Stimulated activated CD4-positive, alpha-beta T cell treated with anti-CD3 and anti-CD28 coated beads, Interleukin-12 subunit alpha, Interleukin-12 subunit beta, amount 100 ng/mL, for 48 hours (primary cell): ENCODE results near the gene KIAA0930.

Experiments used
- DNase-seq, 3 donors: peaks; one replicate each; pipeline ENCODE4 v3.0.0-alpha.2; 2020; ENCODE audit warnings: low read depth in 2 of 3, low spot score in 1 of 3

KIAA0930 gene

DNA sequence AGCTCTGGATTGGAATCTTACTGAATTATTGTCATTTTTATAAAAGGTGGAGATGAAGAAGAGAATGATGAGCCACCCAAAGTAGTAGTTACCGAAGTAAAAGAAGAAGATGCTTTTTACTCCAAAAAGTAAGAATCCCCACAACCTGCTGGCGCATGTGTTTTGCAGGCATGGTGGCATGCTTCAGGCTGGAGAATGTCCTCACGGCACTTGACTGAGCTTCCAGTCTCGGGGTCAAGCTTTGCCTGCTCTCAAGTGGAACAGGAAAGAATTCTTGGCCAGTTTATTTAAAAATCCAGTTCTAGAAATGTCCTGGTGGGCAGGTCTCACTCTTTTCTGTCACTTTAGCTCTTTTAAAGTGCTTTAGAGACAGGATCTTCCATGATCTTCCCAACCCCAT is 59.5 kb downstream of the KIAA0930 start:
- no peak for DNase-seq

DNA sequence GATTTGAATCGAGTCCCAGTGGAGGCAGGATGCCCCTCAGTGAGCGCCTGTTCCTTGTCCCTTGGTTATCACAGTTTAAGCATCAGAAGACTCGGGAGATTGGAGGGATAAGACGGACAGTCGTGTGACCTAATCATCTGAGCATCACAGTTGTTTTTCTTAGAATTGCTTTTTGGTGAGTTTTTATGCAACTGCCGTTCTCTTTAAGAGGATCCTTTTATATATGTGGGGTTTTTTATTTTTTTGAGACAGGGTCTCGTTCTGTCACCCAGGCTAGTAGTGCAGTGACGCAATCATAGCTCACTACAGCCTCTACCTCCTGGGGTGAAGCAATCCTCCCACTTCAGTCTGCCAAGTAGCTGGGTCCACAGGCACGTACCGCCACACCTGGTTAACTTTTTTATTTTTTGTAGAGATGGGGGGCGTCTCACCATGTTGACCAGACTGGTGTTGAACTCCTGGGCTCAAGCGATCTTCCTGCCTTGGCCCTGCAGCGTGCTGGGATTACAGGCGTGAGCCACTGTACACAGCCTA is 60.5 kb downstream of the KIAA0930 start:
- no peak for DNase-seq

DNA sequence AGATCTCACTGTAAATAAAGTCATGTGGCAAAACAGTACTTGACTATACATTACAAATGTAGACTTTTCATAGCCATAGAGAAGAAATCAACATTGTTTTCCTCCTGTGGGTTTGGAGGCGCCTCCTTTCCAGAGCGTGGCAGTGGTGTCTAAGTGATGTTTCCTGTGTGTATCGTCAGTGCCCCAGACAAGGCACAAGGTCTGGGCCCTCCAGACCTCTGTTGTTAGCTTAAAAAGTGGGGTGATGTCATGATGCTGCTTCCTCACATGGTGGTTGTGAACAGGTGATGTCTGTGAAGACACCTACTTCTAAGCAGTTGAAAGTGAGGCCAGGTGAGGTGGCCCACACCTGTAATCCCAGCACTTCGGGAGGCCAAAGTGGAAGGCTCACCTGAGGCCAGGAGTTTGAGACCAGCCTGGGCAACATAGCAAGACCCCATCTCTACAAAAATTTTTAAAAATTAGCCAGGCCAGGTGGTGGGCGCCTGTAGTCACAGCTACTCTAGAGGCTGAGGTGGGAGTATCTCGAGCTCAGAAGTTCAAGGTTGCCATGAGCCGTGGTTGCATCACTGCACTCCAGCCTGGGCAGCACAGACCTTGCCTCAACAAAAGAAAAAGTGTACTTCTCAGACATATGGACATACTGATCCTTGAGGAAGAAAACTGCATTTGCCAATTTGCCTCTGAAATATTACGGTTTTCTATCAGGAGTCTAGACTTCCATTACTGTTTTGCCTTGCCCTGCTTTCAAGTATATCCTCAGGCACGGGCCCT is 61.2 kb downstream of the KIAA0930 start:
- no peak for DNase-seq

DNA sequence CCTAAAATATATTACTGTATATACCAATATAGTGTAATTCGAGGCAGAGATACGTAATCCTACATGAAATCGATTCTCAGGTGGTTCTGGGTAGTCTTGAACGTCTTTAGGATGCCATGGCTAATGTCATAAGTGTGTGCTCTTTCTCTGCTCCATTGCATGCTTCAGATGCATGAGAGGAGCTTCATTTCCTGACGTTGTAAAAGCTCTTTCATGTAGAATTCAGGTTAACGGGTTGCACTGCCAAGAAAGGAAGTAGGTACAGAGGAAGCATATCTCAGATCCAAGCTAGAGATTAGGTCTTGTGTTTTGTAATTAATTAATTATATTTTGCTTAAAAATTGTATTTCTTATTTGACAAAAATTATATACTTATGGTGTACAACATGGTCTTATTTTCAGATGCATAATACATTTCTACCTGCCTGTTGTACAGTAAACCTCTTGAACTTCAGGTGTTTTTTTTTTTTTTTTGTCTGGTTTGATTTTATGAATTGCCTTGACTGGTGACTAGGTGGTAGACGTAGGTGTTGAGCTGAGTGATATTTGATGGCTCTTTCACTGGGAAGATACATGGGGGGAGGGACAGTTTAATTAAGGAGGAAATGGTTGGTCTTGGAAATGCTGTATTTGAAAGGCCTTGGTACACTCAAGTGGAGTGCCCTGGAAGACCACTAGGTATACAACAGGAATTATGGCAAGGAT is 67.7 kb downstream of the KIAA0930 start:
- no peak for DNase-seq

DNA sequence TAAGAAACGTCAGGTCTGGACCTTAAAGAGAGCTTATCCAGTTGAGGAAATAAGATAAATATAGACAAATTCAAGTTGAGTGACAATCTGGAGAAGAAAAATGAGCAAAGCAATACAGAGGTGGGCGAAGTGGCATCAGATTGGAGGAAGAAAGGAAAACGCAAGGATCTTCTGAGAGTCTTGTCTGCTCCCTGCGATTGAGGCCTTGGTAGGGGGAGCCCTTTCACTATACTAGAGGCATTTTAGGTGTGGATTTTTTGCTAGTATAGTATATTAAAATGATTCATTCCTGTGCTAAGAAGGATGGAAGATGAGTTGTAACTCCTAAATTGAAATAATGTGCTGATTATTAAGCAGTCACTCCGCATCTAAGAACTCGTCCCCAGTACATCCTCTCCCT is 68.9 kb downstream of the KIAA0930 start:
- no peak for DNase-seq

DNA sequence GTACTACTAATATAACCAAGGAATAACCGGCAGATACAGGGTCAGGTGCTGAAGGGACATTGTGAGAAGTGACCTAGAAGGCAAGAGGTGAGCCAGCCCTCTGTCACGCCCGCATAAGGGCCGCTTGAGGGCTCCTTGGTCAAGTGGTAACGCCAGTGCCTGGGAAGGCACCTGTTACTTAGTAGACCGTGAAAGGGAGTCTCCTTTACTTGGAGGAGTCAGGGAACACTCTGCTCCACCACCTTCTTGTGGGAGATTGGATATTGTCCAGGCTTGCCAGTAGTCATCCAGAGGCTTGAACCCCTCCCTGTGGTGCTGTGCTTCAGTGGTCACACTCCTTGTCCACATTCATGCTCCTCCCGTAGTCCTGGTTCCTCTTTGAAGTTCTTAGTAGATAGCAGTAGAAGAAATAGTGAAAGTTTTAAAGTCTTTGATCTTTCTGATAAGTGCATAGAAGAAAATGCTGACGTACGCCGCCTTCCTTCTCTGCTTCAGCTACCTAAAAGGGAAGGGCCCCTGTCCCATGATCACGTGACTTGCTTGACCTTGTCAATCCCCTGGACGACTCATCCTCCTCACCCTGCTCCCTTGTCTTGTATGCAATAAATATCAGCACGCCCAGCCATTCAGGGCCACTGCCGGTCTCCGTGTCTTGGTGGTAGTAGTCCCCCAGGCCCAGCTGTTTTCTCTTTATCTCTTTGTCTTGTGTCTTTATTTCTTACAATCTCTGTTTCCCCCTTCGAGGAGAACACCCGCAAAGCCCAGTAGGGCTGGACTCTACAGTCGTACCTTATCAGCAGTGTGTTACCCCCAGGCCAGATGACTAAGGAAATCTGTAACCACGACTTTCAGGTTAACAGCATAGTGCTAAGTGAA is 70.9 kb downstream of the KIAA0930 start:
- peak in 1 of 3 donors; percentile 24 for DNase-seq

DNA sequence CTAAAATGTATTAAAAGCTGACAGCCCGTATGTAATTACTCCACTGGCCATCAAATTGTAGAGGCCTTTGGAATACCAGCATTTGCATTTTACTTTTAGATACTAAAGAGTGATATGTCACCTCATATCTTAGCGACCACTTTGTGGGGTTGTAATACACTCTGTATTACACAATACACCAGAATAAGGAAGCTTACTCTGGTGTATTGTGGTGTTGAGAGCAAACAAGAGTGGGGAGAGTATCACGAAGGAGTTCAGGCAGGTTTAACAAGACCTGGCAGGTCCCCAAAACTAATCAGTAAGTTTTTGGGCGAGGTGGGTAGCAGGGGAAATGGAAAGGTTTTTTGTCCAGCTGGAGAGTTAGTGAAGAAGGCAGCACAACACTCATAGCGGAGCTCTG is 73.8 kb downstream of the KIAA0930 start:
- DNase-seq = no peak

DNA sequence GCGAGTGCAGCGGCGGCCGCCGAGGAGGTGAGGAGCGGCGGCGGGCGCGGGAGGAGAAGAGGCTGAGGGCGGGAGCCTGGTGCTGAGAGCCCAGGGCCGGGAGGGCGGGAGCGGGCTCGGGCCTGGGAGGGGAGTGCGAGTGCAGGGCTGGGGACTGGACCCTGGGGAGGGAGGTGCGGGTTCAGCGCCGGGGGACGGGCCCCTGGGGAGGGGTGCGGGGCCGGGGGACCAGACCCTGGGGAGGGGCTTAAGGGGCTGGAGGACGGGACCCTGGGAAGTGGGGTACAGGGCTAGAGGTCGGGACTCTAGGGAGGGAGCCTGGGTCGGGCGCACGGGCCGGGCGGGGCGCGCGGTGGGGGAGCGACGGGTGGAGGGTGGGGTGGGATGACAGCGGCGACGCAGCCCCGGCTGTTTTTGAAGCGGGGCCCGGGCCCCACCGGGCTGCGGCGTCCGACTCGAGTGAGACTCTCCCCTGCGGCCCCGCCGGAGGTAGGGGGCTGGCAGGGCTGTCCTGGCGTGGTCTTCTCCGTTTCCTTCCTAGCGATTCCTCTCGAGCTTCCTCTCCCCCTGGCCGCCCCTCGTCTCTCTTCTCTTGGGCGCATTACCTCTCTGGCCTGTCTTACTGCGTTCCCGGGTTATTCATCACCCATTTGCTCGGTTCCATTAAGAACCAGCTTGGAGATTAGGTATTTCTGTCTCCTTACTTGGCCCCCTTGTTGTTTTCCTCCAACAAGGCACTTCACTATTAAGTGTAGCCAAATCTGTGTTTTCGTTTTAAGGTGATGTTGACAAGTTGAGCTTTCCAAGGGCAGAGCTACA is 76.2 kb downstream of the KIAA0930 start:
- DNase-seq = no peak

DNA sequence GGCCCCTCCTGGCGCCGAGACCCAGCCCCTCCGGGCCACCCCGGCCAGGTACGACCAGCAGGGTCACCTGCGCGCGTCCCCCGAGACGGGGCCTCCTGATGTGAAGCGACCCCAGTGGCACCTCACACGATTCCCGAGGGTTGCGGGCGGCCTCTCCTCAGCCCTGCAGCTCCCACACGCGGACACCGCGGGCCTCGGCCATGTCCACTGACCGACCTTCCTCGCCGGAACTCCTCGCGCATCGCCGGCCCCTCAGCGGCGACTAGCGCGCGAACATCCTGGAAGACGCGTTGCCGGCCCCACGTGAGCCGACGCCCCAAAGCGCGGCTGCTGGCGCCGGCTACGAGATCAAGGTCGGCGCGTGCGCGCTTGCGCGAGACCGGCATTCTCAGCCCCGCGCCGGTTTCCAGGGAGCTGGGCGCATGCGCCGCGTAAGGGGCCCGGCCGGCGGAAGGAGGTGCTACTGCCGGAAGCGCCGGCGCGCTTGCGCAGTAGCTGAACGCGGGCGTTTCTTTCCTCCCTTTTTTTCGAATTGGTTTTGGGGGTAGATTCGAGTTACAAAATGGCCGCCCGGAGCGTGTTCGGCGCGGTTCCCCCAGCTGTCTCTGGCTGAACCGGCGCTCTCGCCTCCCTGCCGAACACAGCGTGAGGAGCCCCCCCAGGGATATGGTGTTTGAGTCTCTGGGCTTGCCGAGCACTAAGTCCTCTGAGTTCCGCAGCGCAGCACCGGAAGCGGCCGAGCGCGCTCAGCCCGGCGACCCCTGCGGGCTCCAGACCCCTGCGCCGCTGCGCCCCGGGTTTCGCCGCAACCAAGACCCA is 77.0 kb downstream of the KIAA0930 start, which contains the start of gene NUP50:
NUP50 (plus strand) TSS at position 475 of the 819 bp plus-strand sequence. CDS start 4,253 bp downstream, outside the sequence.
- peak; percentile 84 to 94 (median 94) for DNase-seq

DNA sequence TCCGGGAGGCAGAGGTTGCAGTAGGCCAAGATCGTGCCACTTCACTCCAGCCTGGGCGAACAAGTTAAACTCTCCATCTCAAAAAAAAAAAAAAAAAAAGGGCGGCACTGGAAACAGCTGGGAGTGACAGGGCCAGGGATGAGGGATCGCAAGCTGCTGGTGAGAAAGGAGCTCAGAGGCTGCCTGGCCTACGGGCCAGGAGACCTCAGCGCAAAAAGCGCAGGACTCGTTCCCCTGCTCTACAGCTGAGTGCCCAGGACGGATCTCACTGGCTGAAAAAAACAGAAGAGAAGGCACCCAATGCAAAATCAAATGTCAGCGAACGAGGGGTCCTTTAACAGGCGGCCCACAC is 77.6 kb downstream of the KIAA0930 start:
- no peak for DNase-seq

DNA sequence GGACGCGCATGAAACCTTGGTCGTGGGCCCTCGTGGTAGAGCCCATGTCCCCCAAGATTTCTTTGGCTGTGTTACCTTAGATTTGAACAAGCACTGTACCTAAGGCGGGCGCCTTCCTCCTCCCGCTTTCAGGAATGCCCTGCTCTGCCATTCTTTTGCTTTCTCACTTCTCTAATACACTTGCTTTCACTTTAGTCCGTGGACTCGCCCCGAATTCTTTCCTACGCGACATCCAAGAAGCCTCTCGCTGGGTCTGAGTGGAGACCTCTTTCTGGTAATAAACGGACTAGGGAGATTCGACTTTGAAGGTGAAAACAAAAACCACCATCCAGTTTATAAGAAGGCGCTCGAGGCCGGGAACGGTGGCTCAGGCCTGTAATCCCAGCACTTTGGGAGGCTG is 78.2 kb downstream of the KIAA0930 start:
- no peak for DNase-seq

DNA sequence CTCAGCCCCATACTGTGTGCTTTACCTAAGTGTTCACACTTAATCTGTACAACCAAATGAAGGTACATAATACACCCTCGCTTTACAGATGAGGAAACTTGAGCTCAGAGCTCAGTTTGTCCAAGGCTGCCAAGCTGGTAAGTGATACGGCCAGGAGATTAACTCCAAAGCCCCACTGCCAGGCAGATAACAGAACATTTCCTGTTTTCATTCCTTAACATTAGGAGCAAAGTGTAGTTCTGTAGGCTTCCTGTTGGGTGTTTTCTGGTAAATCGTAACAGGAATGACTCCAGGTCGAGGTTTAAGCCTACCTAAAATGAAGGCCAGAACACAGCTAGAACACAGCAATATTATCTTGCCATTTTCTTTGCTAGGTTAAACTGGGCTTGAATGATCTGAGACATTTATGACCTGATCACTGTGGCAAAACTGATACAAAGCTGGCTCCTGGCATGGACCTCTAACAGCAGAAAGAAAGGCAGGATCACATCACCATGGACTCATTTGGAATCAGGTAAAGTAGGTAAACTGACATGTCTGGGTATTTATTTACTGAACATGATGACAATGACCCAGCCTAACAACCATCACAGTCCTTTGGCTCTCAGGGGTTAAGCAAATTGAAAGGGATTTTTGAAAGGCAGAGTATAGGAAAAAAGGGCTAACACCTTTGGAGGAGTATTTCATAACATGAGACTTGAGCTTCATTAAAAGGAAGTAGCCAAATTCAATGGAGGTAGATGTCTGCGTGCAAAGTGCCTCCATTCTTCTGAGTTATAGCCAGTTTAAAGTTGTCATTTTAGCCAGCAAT is 80.8 kb downstream of the KIAA0930 start:
- DNase-seq = no peak

DNA sequence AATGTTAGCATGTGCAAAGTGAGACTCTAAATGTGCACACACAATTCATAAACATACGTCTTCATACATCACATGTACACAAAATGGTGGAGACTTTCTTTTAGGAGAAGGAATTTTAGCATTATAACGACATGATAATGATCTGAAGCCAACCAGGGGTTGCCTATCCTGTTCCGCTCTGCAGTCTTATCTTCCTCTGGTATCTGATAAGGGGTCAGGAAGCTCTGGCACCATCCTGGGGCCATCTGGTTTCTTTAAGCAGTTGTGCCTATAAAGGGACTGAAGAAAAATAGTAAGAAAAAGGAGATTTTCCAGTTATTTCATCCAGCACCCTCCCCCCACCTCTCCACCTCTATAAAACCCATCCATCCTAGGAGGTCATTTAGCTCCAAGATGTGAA is 82.8 kb downstream of the KIAA0930 start:
- no peak for DNase-seq

DNA sequence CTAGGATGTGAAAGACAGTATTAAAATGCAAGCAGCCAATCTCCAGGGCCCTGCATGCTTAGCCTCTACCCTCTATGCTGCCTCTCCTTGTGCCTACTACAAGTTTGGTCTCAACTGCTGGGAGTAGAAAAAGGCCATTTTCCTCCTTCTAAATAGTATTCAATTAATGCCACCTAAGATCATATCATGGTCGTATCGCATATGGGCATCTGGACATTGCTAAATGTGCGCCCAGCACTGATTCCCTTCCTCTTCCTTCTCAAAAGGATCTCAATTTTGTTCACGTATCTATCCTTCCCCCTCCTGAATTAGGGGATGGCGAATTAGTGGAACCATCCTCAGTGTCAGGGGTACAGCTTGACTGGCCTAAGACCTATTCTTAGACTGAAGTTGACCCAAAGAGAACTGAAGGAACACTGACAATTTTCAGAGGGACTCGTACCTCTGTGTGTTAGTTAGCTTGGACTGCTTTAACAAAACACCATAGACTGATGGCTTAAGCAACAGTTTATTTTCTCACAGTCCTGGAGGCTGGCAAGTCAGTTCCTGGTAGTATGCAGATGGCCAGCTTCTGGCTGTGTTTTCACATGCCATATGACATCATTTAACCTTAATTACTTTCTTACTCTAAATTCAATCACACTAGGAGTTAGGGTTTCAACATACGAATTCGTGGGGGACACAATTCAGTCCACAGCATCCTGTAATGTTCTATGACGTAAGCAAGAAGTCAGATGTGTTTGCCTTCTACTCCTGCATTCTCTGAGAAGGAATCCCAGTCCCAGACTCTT is 85.4 kb downstream of the KIAA0930 start:
- DNase-seq = no peak

DNA sequence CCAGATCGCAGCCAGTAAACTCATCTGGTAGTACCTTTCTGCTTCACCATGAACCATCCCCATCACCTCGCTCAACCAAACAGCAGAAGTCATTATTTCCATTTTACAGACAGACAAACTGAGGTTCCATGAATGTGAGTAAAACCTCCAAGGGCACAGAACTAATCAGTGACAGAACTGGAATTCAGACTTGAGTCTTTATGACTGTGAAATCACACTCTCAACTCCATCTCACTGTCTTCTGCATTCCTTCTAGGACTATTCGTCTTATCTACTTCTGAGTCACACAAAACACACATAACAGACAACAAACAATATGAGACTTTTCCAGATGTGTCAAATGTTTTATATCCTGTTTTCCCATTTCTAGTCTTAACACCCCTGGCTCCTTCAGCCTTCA is 86.3 kb downstream of the KIAA0930 start:
- no peak for DNase-seq

DNA sequence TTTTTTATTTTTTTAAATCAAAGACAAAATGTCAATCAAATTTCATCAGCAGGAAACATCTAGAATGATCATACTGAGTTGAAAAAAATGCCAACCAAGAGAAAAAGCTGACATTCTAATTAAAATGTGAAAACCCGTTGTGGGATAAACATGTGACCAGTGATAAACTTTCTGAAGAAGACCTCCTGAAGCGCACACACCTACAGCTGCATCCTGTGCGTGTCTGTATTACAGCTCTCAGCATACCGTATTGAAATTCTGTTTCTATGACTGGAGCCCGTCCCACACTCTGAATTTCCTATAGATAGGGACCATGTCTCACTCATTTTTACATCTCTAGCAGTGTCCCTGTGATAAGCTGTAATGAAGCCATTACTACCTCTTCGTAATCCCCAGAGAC is 89.2 kb downstream of the KIAA0930 start:
- DNase-seq = no peak

DNA sequence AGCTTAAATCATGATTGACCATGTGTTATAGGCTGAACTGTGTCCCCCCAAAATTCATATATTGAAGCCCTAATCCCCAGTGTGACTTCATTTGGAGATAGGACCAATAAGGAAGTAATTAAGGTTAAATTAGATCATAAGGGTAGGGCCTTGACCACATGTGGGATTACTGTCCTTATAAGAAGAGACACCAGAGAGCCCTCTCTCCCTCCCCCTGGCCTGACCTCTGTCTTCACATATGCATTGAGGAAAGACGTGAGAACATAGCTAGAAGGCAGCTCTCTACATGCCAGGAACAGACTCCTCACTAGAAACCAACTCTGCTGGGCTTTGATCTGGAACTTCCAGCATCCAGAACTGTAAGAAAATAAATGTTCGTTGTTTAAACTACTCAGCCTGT is 90.6 kb downstream of the KIAA0930 start:
- DNase-seq = no peak

DNA sequence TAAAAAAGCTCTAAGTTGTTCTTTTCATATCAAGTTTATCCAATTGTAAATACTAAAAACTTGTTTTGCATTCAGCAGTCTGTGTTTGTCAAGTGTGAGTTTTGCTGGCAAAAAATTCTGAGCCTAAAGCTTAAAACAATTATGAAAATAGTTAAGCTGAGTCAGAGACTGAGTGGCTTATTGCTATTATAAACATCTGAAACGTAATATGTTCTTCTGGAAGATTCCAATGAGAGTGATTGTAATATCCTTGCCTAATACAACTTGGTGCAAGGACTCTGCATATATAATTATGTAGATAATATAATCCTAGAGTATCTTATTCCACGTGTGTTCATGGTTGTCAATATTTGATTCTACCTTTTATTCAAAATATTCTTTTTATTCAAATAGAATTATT is 91.0 kb downstream of the KIAA0930 start:
- DNase-seq = no peak
